Measurements from ENCODE around the gene SASH1. TPM values are rescaled to one million over a fixed set of nuclear protein-coding genes. Genes with fewer than 3 reads are reported as not detected.

SASH1 gene
- total and polyA plus RNA-seq, 2 of the 8 experiments (the other 6 are each of a cell fraction or from before 2014, with no cell fraction given) = 6.0 to 20.2 TPM

DNA sequence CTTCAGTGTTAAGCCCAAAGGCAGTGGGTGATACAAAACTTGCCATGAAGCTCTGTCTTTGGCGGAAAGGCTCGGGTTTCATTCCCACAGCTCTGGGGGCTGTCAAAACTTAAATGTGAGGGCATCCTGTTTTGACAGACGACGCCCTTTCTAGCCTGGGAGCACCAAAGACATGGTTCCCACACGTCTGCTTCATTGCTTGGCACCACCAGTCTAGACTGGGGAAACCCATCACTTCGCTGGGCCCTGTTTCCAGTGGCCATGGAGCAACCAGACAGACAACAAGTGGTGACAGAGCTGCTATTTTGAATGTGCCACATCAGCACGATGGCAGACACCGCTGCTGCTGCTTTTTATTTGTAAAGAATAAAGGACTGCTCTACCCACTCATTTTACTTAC is 127.5 kb downstream of the SASH1 start (continued):
- TF ChIP-seq, protein P1, sequence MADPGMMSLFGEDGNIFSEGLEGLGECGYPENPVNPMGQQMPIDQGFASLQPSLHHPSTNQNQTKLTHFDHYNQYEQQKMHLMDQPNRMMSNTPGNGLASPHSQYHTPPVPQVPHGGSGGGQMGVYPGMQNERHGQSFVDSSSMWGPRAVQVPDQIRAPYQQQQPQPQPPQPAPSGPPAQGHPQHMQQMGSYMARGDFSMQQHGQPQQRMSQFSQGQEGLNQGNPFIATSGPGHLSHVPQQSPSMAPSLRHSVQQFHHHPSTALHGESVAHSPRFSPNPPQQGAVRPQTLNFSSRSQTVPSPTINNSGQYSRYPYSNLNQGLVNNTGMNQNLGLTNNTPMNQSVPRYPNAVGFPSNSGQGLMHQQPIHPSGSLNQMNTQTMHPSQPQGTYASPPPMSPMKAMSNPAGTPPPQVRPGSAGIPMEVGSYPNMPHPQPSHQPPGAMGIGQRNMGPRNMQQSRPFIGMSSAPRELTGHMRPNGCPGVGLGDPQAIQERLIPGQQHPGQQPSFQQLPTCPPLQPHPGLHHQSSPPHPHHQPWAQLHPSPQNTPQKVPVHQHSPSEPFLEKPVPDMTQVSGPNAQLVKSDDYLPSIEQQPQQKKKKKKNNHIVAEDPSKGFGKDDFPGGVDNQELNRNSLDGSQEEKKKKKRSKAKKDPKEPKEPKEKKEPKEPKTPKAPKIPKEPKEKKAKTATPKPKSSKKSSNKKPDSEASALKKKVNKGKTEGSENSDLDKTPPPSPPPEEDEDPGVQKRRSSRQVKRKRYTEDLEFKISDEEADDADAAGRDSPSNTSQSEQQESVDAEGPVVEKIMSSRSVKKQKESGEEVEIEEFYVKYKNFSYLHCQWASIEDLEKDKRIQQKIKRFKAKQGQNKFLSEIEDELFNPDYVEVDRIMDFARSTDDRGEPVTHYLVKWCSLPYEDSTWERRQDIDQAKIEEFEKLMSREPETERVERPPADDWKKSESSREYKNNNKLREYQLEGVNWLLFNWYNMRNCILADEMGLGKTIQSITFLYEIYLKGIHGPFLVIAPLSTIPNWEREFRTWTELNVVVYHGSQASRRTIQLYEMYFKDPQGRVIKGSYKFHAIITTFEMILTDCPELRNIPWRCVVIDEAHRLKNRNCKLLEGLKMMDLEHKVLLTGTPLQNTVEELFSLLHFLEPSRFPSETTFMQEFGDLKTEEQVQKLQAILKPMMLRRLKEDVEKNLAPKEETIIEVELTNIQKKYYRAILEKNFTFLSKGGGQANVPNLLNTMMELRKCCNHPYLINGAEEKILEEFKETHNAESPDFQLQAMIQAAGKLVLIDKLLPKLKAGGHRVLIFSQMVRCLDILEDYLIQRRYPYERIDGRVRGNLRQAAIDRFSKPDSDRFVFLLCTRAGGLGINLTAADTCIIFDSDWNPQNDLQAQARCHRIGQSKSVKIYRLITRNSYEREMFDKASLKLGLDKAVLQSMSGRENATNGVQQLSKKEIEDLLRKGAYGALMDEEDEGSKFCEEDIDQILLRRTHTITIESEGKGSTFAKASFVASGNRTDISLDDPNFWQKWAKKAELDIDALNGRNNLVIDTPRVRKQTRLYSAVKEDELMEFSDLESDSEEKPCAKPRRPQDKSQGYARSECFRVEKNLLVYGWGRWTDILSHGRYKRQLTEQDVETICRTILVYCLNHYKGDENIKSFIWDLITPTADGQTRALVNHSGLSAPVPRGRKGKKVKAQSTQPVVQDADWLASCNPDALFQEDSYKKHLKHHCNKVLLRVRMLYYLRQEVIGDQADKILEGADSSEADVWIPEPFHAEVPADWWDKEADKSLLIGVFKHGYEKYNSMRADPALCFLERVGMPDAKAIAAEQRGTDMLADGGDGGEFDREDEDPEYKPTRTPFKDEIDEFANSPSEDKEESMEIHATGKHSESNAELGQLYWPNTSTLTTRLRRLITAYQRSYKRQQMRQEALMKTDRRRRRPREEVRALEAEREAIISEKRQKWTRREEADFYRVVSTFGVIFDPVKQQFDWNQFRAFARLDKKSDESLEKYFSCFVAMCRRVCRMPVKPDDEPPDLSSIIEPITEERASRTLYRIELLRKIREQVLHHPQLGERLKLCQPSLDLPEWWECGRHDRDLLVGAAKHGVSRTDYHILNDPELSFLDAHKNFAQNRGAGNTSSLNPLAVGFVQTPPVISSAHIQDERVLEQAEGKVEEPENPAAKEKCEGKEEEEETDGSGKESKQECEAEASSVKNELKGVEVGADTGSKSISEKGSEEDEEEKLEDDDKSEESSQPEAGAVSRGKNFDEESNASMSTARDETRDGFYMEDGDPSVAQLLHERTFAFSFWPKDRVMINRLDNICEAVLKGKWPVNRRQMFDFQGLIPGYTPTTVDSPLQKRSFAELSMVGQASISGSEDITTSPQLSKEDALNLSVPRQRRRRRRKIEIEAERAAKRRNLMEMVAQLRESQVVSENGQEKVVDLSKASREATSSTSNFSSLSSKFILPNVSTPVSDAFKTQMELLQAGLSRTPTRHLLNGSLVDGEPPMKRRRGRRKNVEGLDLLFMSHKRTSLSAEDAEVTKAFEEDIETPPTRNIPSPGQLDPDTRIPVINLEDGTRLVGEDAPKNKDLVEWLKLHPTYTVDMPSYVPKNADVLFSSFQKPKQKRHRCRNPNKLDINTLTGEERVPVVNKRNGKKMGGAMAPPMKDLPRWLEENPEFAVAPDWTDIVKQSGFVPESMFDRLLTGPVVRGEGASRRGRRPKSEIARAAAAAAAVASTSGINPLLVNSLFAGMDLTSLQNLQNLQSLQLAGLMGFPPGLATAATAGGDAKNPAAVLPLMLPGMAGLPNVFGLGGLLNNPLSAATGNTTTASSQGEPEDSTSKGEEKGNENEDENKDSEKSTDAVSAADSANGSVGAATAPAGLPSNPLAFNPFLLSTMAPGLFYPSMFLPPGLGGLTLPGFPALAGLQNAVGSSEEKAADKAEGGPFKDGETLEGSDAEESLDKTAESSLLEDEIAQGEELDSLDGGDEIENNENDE (IDR thresholded peaks at IDR 0.05; ENCODE audit: insufficient replicate concordance, low read length) = no peak
- TF ChIP-seq GTF2F1 (IDR thresholded peaks at IDR 0.05; ENCODE audit: borderline replicate concordance, low read depth, low read length) (no peak), TCF12 (IDR thresholded peaks at IDR 0.05; ENCODE audit: low read depth, low read length) (no peak), CHD2 (IDR thresholded peaks at IDR 0.05; ENCODE audit: low read length) (no peak), EZH2 (IDR thresholded peaks at IDR 0.05; ENCODE audit: low read depth, low read length, severe bottlenecking) (no peak), ASH2L (IDR thresholded peaks at IDR 0.05; ENCODE audit: low read length) (no peak), CBX8 (IDR thresholded peaks at IDR 0.05; ENCODE audit: borderline replicate concordance, low read depth, low read length) (no peak), TEAD4 (IDR thresholded peaks at IDR 0.05; ENCODE audit: low read depth, low read length) (no peak), SRF (IDR thresholded peaks at IDR 0.05; ENCODE audit: low read depth, low read length) (no peak), FOSL1 (IDR thresholded peaks at IDR 0.05; ENCODE audit: insufficient read depth, low read depth, low read length) (no peak), RNF2 (IDR thresholded peaks at IDR 0.05; ENCODE audit: borderline replicate concordance, low read depth, low read length, missing control alignments, poor library complexity, severe bottlenecking) (no peak), EP300 (IDR thresholded peaks at IDR 0.05; ENCODE audit: borderline replicate concordance in 1 of 2, low read depth in 2 of 2, low read length in 2 of 2) (no peak)

All from H1 (cell line).